Transverse colon (tissue), 3 donors: ENCODE measurements around the gene DDX20.
"Not testable (repeated sequence)": the region's sequence is repeated elsewhere in the genome, so short reads cannot be mapped to it uniquely, and the experiment has no call there.

ENCODE experiments used
- CTCF ChIP-seq, 5 experiments: fragments of 200-600 bp in 3 of 5; fragments of 450-650 bp in 2 of 5; sonication (generic) in 3 of 5; IDR thresholded peaks; 1 replicate in 2 of 5; 2 replicates in 3 of 5; pipeline ENCODE4 v1.5.1; 2016 to 2017; ENCODE audit warnings: antibody characterized with exemption in 5 of 5, inconsistent platforms in 3 of 5, mild to moderate bottlenecking in 2 of 5, moderate library complexity in 1 of 5
- POLR2A ChIP-seq: fragments of 450-650 bp; IDR thresholded peaks from one replicate; pipeline ENCODE4 v1.6.1; 2016; ENCODE audit warnings: antibody characterized with exemption, mild to moderate bottlenecking, moderate library complexity

DNA sequence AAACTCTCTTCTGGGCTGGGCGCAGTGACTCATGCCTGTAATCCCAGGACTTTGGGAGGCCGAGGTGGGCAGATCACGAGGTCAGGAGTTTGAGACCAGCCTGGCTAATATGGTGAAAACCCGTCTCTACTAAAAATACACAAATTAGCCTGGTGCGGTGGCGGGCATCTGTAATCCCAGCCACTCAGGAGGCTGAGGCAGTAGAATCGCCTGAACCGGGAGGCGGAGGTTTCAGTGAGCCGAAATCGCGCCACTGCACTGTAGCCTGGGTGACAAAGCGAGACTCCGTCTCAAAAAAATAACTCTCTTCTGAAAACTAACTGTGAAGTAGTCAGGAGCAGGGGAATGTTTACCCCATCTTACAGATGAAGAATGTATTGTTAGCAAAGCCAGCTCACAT is 13.4 kb upstream of the DDX20 start:
- TF ChIP-seq CTCF (IDR thresholded peaks at IDR 0.05); POLR2A: not testable (repeated sequence)
